Activated T-cell treated with anti-CD3 and anti-CD28 coated beads for 48 hours (primary cell): ENCODE results near the gene RPRD1B.

Source experiments
- DNase-seq: peaks from one replicate; pipeline ENCODE4 v3.0.0-alpha.2; 2020; ENCODE audit warnings: low read depth

Gene RPRD1B

DNA sequence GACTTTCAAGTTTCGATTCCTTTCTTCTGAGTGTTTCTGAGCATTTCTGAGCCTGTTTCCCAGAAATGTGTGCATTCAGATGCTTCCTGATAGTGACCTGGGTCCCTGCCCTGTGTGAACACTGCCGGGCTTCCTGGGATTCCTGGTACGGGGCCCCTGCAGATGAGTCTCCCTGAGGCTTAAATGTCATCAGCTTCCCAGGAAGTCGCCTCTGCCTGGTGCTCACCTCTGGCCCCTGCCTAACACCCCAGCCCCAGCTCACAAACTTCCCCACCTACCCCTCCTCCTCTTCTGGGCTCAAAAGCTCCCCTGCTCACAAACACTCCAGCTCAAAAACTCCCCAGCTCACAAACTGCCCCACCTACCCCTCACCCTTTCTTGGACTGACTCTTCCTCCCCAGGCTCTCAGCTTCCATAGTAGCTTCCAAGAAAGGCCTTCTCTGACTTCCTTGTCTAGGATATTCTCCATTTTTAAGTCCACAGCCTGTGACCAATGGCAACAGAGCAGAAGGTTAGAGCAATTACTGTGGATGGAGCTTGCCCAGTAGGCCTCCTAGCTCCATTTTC lies 89.6 kb downstream of the RPRD1B start:
- DNase-seq, result no peak

DNA sequence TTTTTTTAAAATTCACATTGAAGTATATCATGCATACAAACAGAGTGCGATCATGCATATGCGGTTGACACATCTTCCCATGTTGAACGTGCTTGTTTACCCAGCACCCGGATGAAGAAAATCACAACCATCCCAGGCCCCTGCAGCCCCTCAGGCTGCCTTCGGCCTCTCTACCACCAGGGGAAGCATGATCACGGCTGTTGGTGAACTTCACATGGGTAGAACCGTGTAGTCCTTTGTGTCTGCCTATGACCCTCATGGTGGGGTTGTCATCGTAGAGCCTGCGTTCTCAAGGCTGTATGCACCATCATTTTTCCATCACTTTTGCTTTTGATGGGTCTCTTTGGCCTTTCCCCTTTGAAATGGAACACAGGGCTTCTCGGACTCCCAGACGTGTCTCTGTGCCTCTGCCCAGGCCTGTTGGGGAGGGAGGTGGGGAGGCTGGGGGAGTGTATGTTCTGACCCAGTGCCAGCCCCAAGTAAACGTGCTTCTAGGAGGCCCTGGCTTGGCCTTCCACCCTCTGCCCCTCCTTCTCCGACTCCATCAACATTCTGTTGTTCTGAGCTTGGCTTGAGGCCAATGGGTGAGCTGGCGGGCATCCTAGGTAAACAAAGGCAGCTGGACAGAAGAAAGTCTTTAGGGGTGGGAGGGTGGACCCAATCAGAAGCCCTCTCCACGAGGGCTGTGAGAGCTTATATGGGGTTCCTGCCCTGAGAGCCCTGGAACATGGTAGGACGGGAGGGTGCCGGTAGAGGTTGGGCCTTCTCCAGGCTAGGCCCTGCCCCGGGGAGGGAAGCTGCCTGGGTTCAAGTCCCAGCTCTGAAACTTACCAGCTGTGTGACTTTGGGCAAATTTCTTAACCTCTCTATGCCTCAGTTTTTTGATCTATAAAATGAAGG lies 91.9 kb downstream of the RPRD1B start:
- DNase-seq, result no peak

DNA sequence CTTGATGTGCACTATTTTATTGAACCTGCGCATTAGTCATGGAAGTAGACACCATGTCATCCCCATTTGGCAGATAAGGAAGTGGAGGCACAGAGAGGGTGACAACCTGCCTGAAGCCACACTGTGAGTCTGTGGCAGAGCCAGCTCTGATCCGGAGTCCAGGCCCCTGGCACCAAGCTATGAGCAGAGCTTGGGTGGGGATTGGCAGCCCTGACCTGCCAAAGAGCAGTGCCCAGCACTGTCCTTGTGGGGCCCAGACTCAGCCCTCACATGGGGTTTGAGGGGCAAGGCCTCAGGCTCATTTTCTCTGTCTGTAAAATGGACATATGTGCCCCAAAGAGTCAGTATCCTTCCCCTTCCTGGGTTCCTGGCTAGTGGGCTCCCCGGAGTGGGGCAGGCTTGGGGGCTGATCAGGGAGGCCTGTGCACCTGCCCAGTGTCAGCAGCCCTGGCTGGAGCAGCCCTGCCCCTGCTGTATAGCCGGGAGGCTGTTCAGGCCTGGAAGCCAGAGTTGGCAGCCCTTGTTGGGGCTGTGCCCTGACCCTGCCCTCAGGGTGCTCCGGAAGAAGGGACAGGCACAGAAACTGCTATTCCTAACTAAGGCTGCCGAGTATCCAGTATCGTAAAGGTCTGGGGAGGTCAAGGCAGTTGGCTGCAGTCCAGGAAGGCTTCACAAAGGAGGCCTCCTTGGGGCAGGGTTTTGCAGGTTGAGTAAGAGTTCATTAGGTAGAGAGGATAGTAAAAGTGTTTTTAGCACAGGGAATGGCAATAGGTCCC lies 92.8 kb downstream of the RPRD1B start:
- no peak for DNase-seq

DNA sequence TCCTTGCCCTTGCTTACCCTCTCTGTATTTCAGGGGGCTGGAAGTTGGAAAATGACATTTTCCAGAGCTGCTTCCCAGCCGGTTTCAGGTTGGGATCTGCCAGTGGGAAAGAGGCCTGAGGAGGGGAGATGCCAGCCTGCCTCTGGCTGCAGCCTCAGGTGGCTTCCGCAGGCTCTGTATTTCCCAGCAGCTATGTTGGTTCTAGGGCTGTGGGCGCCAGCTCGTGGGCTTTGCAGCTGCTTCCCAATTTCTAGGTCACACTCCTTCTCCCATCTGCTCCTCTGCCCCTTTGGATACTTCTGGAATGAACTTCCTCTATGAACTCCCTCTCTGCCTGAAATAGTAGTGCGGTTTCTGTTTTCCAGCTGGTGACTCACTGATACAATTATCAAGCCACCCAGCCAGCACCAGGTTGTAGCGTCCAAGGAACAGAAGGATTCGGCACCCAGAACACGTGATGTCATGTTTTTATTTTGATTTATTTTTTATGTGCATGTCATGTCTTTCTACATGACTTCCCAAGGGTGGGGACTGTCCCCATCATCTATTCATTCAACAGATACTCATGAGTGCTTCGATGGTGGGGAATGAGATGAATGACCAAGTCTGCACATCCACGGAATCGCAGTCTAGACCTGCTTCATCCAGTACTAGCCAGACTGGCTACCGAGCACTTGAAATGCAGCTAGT lies 93.5 kb downstream of the RPRD1B start:
- DNase-seq, result no peak

DNA sequence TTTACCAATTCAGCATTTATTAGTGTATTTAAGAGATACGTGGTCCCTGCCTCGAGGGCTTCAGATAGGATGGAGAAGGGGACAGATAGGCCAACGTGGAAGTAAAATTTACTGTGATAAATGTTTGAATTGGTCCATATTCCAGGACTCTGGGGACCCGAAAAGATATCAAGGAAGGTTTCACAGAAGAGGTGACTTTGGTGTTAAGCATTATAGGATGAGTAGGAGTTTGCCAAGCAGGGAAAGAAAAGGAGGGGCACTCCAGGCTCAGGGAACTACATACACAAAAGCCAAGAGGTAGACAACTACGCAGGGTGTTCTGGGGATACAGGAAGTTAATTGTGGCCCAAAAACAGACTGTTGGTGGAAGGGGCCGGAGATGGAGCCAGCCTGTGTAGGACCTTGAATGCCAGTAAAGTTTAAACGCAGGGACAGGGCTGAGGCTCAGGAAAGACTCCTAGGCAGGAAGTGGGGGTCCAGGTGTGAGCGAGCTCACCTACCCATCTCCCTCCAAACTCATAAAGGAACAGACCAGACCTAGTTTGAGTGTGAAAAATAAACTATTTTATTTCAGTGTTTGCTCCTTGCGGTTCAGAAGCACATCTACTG lies 94.5 kb downstream of the RPRD1B start:
- DNase-seq, result no peak

DNA sequence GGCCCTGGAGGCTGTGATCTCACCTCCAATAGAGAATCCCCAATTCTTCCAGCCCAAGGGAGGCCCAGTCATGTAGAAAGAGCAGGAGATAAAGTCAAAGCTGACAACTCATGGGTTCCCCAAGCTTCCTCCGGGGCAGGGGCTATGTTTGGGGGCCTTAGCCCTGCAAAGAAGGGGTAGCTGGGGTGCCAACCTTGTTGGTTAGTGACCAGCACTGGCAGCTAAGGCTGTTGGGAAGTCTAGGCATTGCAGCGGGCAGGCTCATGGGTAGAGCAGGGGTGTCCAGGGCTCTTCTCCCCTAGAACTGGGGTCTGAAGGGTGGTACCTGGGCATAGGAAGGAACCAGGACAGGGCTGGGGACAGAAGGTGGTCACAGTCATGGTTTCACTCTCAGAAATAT lies 95.1 kb downstream of the RPRD1B start:
- DNase-seq, result no peak

DNA sequence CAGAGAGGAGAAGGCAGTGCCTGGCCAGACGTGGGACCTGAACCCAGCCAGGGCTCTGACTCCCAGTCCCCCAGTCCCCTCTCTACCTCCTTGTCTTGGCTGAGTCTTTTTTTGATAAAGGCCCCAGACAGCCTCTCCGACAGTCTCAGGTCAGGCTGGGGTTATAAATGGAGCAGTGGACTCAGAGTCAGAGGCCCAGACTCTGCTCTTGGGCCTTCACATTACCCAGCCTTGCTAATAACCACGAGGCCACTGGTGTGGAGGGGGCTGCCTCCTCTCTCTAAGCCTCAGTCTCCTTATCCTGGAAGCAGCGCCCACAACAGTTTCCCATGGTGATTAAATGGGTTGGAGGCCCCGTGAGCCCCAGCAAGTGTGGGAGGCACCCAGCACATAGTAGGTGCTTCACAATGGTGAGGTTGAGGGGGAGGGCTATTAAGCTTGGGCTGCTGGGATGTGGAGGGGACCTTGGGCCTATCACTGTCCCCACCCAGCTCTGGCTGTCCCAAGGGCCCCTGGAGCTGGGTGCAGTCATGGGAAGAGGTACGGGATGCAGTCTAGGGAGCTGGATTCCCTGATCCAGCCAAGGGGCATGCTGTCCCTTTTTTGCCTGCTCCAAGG lies 95.8 kb downstream of the RPRD1B start:
- DNase-seq, result no peak

GRCh38 chr20:38129893-38130609 lies 96.5 kb downstream of the RPRD1B start:
- no peak for DNase-seq

GRCh38 chr20:38130687-38131587 lies 97.4 kb downstream of the RPRD1B start:
- no peak for DNase-seq

- DNase-seq, result no peak
Observed at GRCh38 chr20:38131588-38132121, 98.1 kb downstream of the RPRD1B start.

- DNase-seq, result no peak
Observed at GRCh38 chr20:38132156-38132909, 98.8 kb downstream of the RPRD1B start.

DNA sequence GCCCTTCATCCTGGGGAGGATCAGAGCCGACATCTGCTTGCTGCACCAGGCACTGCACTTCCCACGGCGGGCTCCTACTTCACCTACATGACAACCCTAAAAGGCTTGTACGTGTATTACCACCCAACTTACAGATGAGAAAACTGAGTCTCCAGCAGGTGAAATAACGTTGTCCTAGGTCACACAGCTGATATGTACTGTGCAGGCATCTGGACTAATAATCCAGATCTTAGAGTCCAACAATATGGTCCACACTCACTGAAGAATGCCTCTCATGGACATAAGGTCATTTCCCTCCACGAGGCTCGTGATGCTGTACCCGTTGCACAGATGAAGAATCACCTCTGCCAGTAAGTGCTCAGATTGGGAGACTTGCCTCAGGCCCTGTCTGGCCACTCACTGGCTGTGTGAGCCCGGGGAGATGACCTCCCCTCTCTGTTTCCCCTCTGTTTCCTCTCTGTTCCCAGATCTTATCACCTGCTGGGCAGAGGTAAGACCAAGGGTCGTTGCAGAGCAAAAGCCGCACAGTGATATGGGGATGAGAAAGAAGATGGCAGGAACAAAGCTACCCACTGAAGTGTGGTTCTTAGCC lies 99.5 kb downstream of the RPRD1B start:
- no peak for DNase-seq

- no peak for DNase-seq
Observed at GRCh38 chr20:38133680-38134426, 100.3 kb downstream of the RPRD1B start.

- DNase-seq, result no peak
Observed at GRCh38 chr20:38134427-38135270, 101.1 kb downstream of the RPRD1B start.

DNA sequence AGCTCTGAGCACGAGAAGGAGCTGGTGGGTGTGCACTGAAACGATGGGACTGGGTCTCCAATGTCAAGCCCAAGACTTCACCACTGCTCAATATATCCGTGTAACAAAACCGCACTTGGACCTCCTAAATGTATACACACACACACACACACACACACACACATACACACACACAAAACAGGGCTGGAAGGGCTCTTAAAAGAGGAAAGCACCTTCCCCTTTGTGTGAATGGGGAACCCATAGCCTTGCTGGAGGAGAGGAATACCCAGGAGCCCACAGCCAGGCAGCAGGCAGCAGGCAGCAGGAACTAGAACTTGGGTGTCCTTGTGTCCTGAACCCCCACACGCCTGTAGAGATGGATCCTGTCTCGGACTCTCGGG lies 101.7 kb downstream of the RPRD1B start:
- no peak for DNase-seq

- no peak for DNase-seq
Observed at GRCh38 chr20:38135651-38136420, 102.3 kb downstream of the RPRD1B start.
